Measurements from ENCODE around the gene TMEM98.
A peak's percentile ranks its signal among the peaks of the same experiment; 100 is the strongest.
"Not testable (repeated sequence)": the region's sequence is repeated elsewhere in the genome, so short reads cannot be mapped to it uniquely, and the experiment has no call there.

TMEM98 gene

GRCh38 chr17:32927724-32928585 lies at the start of gene TMEM98:
TSS of gene TMEM98 (plus strand) at chr17:32928153. CDS start at chr17:32931529, 3,376 bp downstream.
- no peak for DNase-seq

GRCh38 chr17:32878211-32878610 lies 49.7 kb upstream of the TMEM98 start:
- no peak for DNase-seq

DNA sequence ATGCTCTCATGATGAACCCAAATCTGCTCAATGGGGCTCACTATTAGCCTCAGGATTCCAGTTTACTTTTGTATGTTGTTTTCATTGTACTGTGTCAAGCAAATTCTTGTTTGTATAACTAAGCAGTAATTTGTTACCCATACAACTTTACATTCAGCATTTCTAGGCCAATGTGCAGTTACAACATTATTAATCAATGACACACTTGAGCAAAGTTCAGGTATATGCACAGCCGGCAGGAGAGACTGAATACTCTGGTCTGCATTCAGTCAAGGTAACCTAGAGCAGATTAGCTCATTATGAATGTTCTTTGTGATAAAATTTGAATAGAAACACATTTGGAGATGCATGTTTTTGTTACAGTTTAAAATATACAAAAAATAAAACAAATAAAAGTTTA lies 48.8 kb upstream of the TMEM98 start:
- DNase-seq = no peak

DNA sequence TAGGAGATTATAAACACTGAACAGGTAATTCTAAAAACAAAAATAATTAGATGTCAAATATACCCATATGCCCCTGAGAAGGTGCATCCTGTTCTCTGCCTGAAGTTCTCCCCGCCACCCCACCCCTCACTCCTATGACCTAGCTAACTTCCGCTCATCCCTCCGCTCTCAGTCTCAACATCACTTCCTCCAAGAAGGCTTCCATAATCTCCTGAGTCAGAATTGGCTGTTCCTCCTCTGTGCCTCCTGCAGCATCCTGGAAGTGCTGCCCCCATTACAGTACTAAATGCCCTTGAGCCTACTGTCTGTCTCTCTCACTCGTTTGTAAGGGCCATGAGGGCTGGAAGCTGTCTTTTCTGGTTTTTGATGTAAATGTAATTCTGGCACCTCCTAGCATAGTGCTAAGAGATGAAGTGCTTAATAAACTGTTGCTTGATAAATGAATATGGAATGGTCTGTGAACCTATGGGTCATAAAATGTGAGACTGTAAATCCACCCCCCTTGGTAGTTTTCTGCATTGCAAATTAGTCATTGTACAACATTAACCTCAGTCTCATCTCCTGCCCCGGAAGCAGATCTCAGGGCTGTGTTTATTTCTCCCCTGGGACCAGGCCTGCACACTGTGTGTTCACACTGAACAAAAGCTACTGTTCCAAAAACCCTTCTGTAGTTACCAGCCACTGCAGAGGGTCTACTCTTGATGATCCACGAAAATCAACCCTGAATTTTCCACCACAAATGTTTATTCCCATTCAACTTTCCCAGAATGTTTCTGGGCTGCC lies 47.1 kb upstream of the TMEM98 start:
- no peak for DNase-seq

- no peak for DNase-seq
Measured at GRCh38 chr17:32882029-32882428, 45.9 kb upstream of the TMEM98 start.

DNA sequence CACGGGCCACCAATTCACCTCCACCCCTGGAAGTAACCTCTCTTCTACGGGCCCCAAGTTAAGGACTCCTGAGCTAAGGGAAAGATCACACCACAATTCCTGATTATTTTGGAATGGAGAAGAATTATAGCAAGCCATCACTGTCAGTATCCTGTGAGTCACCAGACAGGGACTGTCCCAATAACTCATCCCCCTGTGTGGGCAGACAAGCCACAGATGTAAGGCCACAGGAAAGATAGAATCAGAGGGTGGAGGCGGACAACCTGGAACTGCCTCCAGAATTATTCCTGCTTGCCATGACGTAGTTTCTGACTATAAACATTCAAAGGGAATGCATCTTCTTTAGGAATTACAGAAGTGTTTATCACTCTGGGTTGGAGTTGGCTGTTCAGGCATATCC lies 45.2 kb upstream of the TMEM98 start:
- DNase-seq = no peak

- DNase-seq = not testable (repeated sequence)
Measured at GRCh38 chr17:32886951-32887350, 41.0 kb upstream of the TMEM98 start.

- DNase-seq = not testable (repeated sequence)
Measured at GRCh38 chr17:32887410-32887809, 40.5 kb upstream of the TMEM98 start.

- no peak for DNase-seq
Measured at GRCh38 chr17:32894245-32894644, 33.7 kb upstream of the TMEM98 start.

GRCh38 chr17:32896647-32897258 lies 31.2 kb upstream of the TMEM98 start:
- DNase-seq = no peak

GRCh38 chr17:32899236-32900013 lies 28.5 kb upstream of the TMEM98 start:
- DNase-seq = no peak

DNA sequence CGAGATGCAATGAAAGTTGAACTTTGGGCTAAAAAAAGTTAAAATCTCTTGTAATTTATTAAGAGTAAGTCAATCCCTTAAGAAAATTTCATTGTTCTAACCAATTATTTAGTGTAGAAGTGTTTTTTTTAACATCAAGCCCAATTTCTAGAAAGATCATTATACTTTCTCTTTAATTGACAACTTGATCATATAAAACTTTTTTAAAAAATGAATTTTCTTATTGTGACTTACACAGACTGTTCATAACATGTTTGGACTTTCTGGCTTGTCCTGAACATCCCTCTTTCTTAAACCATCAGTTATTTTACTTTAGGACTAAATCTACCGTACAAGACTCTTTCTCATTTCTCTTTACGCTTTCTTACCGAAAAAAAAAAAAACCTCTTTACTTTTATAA lies 26.2 kb upstream of the TMEM98 start:
- no peak for DNase-seq

DNA sequence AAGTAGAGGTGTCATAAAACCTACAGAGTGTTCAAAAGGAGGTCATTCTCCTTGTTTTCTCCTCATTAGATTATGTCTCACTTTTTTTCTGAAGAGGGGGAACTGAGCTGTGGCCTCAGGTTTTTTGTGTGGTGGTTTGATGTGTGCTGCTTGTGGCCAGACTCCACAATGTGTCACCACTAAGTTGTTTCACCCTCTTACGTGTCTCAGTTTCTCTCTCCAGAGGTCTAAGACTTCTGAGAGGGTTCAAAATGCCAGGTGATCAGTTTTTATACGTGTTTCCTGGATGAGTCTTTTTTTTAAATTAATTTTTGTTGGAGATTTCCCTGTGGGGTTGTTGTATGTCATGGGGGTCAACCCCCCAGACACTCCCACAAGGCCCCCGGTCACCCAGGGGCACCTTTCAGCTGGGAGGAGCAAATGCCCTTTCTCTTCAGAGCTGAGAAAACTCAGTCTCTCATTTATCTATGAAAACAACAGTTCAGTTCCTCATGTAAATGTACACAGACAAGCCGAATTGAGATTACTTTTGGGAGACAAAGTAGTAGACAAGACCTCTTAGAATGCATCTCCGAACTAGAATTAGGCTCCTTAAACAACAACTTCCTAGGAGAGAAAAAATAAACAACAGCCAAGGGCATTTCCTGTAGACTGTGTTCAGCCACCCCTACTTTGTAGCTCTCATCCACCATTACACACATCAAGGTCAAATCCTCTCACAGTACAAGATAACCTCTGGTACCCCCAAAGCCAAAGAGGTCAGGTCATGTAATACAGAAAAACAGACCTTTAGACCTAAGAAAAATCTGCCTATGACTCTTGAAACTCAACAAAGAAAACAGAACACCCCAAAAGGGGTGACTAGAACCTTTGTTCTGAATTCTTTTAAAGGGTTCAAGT lies 23.9 kb upstream of the TMEM98 start:
- DNase-seq = no peak

DNA sequence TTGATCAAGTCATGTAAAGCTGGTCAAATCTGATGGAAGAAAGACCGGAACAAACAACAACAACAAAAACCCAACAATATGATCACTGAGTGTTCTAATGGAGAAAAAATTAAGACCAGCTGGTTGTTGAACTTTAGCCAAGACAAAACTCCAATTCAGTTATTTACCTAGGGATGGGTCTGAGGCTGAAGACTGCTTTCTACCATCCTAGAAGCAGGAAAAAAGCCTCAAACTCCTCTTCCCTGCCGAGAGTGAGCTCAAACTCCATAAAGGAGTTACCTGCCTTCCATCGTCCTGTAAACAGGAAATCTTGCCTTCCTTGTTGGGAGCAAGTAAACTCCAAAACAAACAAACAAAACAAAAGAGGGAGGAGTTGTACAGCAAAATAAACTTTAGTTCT lies 23.1 kb upstream of the TMEM98 start:
- no peak for DNase-seq

GRCh38 chr17:32907583-32907982 lies 20.4 kb upstream of the TMEM98 start:
- no peak for DNase-seq

DNA sequence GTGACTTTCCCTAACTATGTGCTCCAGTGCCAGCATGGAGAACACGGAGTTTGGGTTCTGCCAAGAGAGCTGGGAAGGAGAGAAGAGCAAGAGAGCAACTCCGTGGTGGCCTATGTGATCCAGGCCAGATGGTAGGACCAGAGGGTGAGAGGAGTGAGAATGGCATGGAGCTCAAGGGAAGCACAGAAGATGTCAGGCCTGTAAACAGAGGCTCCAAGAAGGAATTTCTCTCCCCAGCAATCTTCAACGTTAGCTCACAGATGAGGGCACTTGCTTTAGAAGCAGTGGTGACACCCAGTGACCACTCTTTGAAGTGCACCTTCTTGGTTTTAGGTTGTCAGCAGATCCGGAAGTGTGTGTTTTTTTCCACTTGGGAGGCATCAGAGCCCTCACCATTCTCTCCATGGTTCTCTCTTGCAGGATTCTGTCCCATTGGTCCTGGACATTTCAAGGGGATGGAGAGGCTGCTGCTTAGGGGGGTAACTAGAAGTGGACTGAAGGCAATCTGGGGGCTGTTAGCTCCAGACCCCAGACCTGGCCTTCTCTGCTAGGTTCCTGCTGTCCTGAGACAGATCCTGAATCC lies 18.1 kb upstream of the TMEM98 start:
- DNase-seq = peak; percentile 34

- DNase-seq = no peak
Measured at GRCh38 chr17:32910769-32911168, 17.2 kb upstream of the TMEM98 start.

GRCh38 chr17:32912218-32912897 lies 15.6 kb upstream of the TMEM98 start:
- DNase-seq = no peak

DNA sequence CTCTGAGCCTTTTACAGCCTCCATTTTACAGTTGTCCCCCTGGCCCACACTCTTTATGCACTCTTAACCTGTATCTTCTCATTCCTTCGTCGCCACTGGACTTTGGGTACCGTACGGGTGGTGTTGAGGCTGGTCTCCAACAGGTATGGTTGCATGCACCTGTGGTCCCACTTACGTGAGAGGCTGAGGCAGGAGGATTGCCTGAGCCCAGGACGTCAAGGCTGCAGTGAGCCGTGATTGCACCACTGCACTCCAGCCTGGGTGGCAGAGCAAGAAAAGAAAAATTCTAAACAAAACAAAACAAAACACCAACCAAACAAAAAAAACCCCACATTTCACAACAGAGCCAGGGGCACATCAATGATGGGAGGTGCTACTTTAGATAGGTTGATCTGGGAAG lies 14.4 kb upstream of the TMEM98 start:
- no peak for DNase-seq

- DNase-seq = no peak
Measured at GRCh38 chr17:32914181-32914580, 13.8 kb upstream of the TMEM98 start.

DNA sequence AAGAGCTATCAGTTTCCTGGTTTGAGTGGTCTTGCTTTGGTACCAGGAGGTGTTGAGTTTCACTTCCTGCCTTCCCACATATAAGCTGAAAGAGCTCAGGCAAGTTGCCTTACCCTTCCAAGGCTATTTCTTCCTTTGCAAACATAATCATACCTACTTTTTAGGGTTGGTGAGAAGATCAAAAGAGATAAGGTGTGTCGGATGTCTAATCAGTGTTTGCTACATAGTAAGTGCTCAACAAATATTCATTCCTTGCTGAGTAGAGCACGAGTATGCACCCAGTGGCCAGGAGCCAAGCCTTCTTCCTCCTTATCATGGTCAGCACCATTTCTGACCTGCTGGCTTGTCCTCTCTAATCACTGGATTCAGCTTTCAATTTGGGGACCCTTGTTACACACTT lies 12.7 kb upstream of the TMEM98 start:
- no peak for DNase-seq

Data from CD4-positive, alpha-beta T cell treated with Interleukin-6 for 4 hours (primary cell).